Mesenchymal stem cell (in vitro differentiated cells and primary cell): Measurements from ENCODE around the gene TYMP.
"Not testable (repeated sequence)": the region's sequence is repeated elsewhere in the genome, so short reads cannot be mapped to it uniquely, and the experiment has no call there.

Experiments used
- DNase-seq: peaks from one replicate; pipeline ENCODE4 v3.0.0-alpha.2; 2013
- H2AFZ ChIP-seq: one replicate; pipeline ENCODE4 v1.6.1; 2013; ENCODE audit warnings: low read depth, mild to moderate bottlenecking, control low read depth, inconsistent platforms, low read length, moderate library complexity
- H2AK5ac ChIP-seq: 2 replicates; pipeline ENCODE4 v1.6.1; 2013; ENCODE audit warnings: low read length, moderate library complexity, mild to moderate bottlenecking, inconsistent platforms; ENCODE audit not compliant: severe bottlenecking
- H2BK120ac ChIP-seq: one replicate; pipeline ENCODE4 v1.6.1; 2013; ENCODE audit warnings: low read depth, mild to moderate bottlenecking, inconsistent platforms, low read length, moderate library complexity
- H2BK12ac ChIP-seq, 2 experiments: one replicate each; pipeline ENCODE4 v1.6.1; 2013; ENCODE audit warnings: inconsistent platforms in 2 of 2, low read length in 2 of 2, mild to moderate bottlenecking in 2 of 2, moderate library complexity in 2 of 2, control low read depth in 1 of 2
- H2BK15ac ChIP-seq: one replicate; pipeline ENCODE4 v1.6.1; 2013; ENCODE audit warnings: mild to moderate bottlenecking, low read depth, inconsistent platforms; ENCODE audit not compliant: poor library complexity, severe bottlenecking
- H2BK5ac ChIP-seq: 2 replicates; pipeline ENCODE4 v1.6.1; 2013; ENCODE audit warnings: low read depth, mild to moderate bottlenecking, low read length, control low read depth, inconsistent platforms; ENCODE audit not compliant: poor library complexity, severe bottlenecking
- H3K14ac ChIP-seq, 2 experiments: one replicate each; pipeline ENCODE4 v1.6.1; 2013; ENCODE audit warnings: inconsistent platforms in 2 of 2, low read length in 2 of 2, control low read depth in 1 of 2, mild to moderate bottlenecking in 1 of 2, moderate library complexity in 1 of 2
- H3K18ac ChIP-seq, 2 experiments: one replicate each; pipeline ENCODE4 v1.6.1; 2013; ENCODE audit warnings: inconsistent platforms in 2 of 2, low read length in 2 of 2, control low read depth in 1 of 2, low read depth in 1 of 2, mild to moderate bottlenecking in 1 of 2
- H3K23ac ChIP-seq, 2 experiments: one replicate each; pipeline ENCODE4 v1.6.1; 2013; ENCODE audit warnings: inconsistent platforms in 2 of 2, low read length in 2 of 2, mild to moderate bottlenecking in 2 of 2, moderate library complexity in 2 of 2, control low read depth in 1 of 2
- H3K27ac ChIP-seq: 2 replicates; pipeline ENCODE4 v1.5.1; 2013; ENCODE audit warnings: mild to moderate bottlenecking, moderate library complexity, low read length, control low read depth, inconsistent platforms; ENCODE audit not compliant: poor library complexity, severe bottlenecking
- H3K27me3 ChIP-seq, 2 experiments: 2 replicates each; pipeline versions ENCODE4 v1.6.1 to v1.7.0; 2013; ENCODE audit warnings: low read length in 2 of 2, mild to moderate bottlenecking in 2 of 2, moderate library complexity in 2 of 2, control low read depth in 1 of 2, inconsistent platforms in 1 of 2; ENCODE audit not compliant: control insufficient read depth in 1 of 2, insufficient read depth in 1 of 2
- H3K36me3 ChIP-seq, 2 experiments: 2 replicates each; pipeline versions ENCODE4 v1.6.1 to v1.7.0; 2013; ENCODE audit warnings: low read length in 2 of 2, control low read depth in 1 of 2, inconsistent platforms in 1 of 2, low read depth in 1 of 2, mild to moderate bottlenecking in 1 of 2; ENCODE audit not compliant: insufficient read depth in 2 of 2, control insufficient read depth in 1 of 2
- H3K4ac ChIP-seq, 2 experiments: one replicate each; pipeline ENCODE4 v1.6.1; 2013; ENCODE audit warnings: inconsistent platforms in 2 of 2, low read length in 2 of 2, mild to moderate bottlenecking in 2 of 2, moderate library complexity in 2 of 2, control low read depth in 1 of 2, low read depth in 1 of 2
- H3K4me1 ChIP-seq: 2 replicates; pipeline ENCODE4 v1.6.1; 2013; ENCODE audit warnings: low read depth, low read length, control low read depth; ENCODE audit not compliant: control insufficient read depth, insufficient read depth
- H3K4me2 ChIP-seq: 2 replicates; pipeline ENCODE4 v1.6.1; 2013; ENCODE audit warnings: low read length, mild to moderate bottlenecking, inconsistent platforms; ENCODE audit not compliant: poor library complexity, severe bottlenecking
- H3K4me3 ChIP-seq, 2 experiments: 2 replicates each; pipeline versions ENCODE4 v1.5.1 to v1.7.0; 2013; ENCODE audit warnings: low read length in 2 of 2, mild to moderate bottlenecking in 2 of 2, control low read depth in 1 of 2, low read depth in 1 of 2; ENCODE audit not compliant: insufficient read depth in 1 of 2
- H3K79me1 ChIP-seq: replicated peaks from 2 replicates; pipeline ENCODE4 v1.6.1; 2013; ENCODE audit warnings: mild to moderate bottlenecking, control low read depth, low read length, inconsistent platforms; ENCODE audit not compliant: poor library complexity, severe bottlenecking
- H3K9ac ChIP-seq: 2 replicates; pipeline ENCODE4 v1.7.0; 2013; ENCODE audit warnings: mild to moderate bottlenecking, low read length, moderate library complexity
- H3K9me3 ChIP-seq: 2 replicates; pipeline ENCODE4 v1.7.0; 2013; ENCODE audit warnings: mild to moderate bottlenecking, low read length; ENCODE audit not compliant: control insufficient read depth
- H4K8ac ChIP-seq: one replicate; pipeline ENCODE4 v1.6.1; 2013; ENCODE audit warnings: inconsistent platforms, mild to moderate bottlenecking, low read length, moderate library complexity
- H4K91ac ChIP-seq: one replicate; pipeline ENCODE4 v1.6.1; 2013; ENCODE audit warnings: mild to moderate bottlenecking, low read length, inconsistent platforms
- WGBS: methylation state at CpG from one replicate; pipeline ENCODE4 v1.1.7; 2013; ENCODE audit warnings: mixed read lengths; 5-methylcytosine and 5-hydroxymethylcytosine counted together

TYMP gene

GRCh38 chr22:50544746-50545253 lies 15.0 kb upstream of the TYMP start:
- no peak overlapping the region for H3K4me2 ChIP-seq
- H2BK5ac ChIP-seq = no peak overlapping the region
- peak overlapping the region; percentile 3 for H4K91ac ChIP-seq
- no peak for DNase-seq
- H3K4ac ChIP-seq = peak overlapping the region in 1 of 2 experiments; percentile 1
- H3K36me3 ChIP-seq = no peaks in the 10 kb centered on the region
- peak overlapping the region in 1 of 2 experiments; percentile 65 for H3K4me3 ChIP-seq
- H3K14ac ChIP-seq = no peak overlapping the region
- peak overlapping the region; percentile 76 for H3K9ac ChIP-seq
- H2BK15ac ChIP-seq = peak overlapping the region; percentile 19
- peaks cover 10% of the 10 kb centered on the region for H3K4me1 ChIP-seq
- no peak overlapping the region for H2AFZ ChIP-seq
- peaks cover 0 to 50% of the 10 kb centered on the region in 2 experiments for H3K27me3 ChIP-seq
- H2BK12ac ChIP-seq = peak overlapping the region; percentile 54 to 67
- 87% methylated on average over 5 of the region's 5 CpGs for WGBS
- H3K27ac ChIP-seq = no peak overlapping the region
- no peaks in the 10 kb centered on the region for H3K79me1 ChIP-seq
- no peaks in the 10 kb centered on the region for H3K9me3 ChIP-seq
- H3K18ac ChIP-seq = peak overlapping the region in 1 of 2 experiments; percentile 37
- H2BK120ac ChIP-seq = no peak overlapping the region
- peak overlapping the region in 1 of 2 experiments; percentile 2 for H3K23ac ChIP-seq
- H4K8ac ChIP-seq = peak overlapping the region; percentile 65
- H2AK5ac ChIP-seq = no peak overlapping the region

- Histone ChIP-seq H3K14ac (no peak overlapping the region), H3K27ac (no peak overlapping the region), H4K8ac (peak overlapping the region; percentile 65), H3K27me3 (peaks cover 0 to 44% of the 10 kb centered on the region in 2 experiments), H3K4ac (peak overlapping the region in 1 of 2 experiments; percentile 1), H2AFZ (peak overlapping the region; percentile 85), H3K18ac (peak overlapping the region; percentile 78), H3K79me1 (no peaks in the 10 kb centered on the region), H3K4me2 (peak overlapping the region; percentile 86), H2BK5ac (no peak overlapping the region), H2BK15ac (peak overlapping the region; percentile 19), H2AK5ac (no peak overlapping the region), H3K23ac (peak overlapping the region in 1 of 2 experiments; percentile 59), H2BK12ac (peak overlapping the region; percentile 51 to 67), H2BK120ac (peak overlapping the region; percentile 88), H3K9me3 (no peaks in the 10 kb centered on the region), H3K9ac (peak overlapping the region; percentile 76), H4K91ac (peak overlapping the region; percentile 80), H3K4me3 (peak overlapping the region in 1 of 2 experiments; percentile 65), H3K36me3 (no peaks in the 10 kb centered on the region), H3K4me1 (peaks cover 10% of the 10 kb centered on the region)
- WGBS = 8% methylated on average over 51 of the region's 52 CpGs
- DNase-seq = peak; percentile 73
Observed at GRCh38 chr22:50544078-50544745, 14.4 kb upstream of the TYMP start.

- no peak overlapping the region for H3K4me2 ChIP-seq
- no peak overlapping the region for H4K8ac ChIP-seq
- peaks cover 0 to 32% of the 10 kb centered on the region in 2 experiments for H3K27me3 ChIP-seq
- H2AFZ ChIP-seq = no peak overlapping the region
- no peak overlapping the region for H3K14ac ChIP-seq
- peaks cover 12% of the 10 kb centered on the region for H3K4me1 ChIP-seq
- no peaks in the 10 kb centered on the region for H3K36me3 ChIP-seq
- no peak overlapping the region for H3K18ac ChIP-seq
- H4K91ac ChIP-seq = peak overlapping the region; percentile 9
- peak overlapping the region; percentile 51 for H2BK12ac ChIP-seq
- H2BK120ac ChIP-seq = no peak overlapping the region
- no peaks in the 10 kb centered on the region for H3K79me1 ChIP-seq
- no peak overlapping the region for H3K27ac ChIP-seq
- 96% methylated on average over 19 of the region's 19 CpGs for WGBS
- no peak overlapping the region for H3K9ac ChIP-seq
- no peak overlapping the region for H3K4ac ChIP-seq
- no peak for DNase-seq
- H3K23ac ChIP-seq = no peak overlapping the region
- H2BK5ac ChIP-seq = no peak overlapping the region
- H3K4me3 ChIP-seq = no peak overlapping the region
- H2AK5ac ChIP-seq = no peak overlapping the region
- H3K9me3 ChIP-seq = no peaks in the 10 kb centered on the region
- no peak overlapping the region for H2BK15ac ChIP-seq
Observed at GRCh38 chr22:50542416-50542927, 12.7 kb upstream of the TYMP start.

- peak overlapping the region; percentile 60 for H3K9ac ChIP-seq
- H3K36me3 ChIP-seq, H4K91ac ChIP-seq: not testable (repeated sequence)
Observed at GRCh38 chr22:50541667-50542026, 11.8 kb upstream of the TYMP start.

More at GRCh38 chr22:50541667-50542026, 11.8 kb upstream of the TYMP start:
- H3K23ac ChIP-seq, H3K27ac ChIP-seq, H2BK12ac ChIP-seq, H3K4ac ChIP-seq, H2AK5ac ChIP-seq, H3K9me3 ChIP-seq, H3K18ac ChIP-seq, H2BK15ac ChIP-seq, H3K79me1 ChIP-seq, H3K4me2 ChIP-seq, H2BK5ac ChIP-seq, H2AFZ ChIP-seq, H3K4me3 ChIP-seq, H2BK120ac ChIP-seq, H3K14ac ChIP-seq, H4K8ac ChIP-seq: not testable (repeated sequence)
- WGBS = 39% methylated on average over 2 of the region's 5 CpGs
- DNase-seq = peak; percentile 96
- H3K27me3 ChIP-seq = peaks cover 0 to 24% of the 10 kb centered on the region in 2 experiments
- peaks cover 12% of the 10 kb centered on the region for H3K4me1 ChIP-seq
